ENCODE results near the gene SIAE.
A peak's percentile ranks its signal among the peaks of the same experiment; 100 is the strongest.
"Not testable (repeated sequence)": the region's sequence is repeated elsewhere in the genome, so short reads cannot be mapped to it uniquely, and the experiment has no call there.

SIAE gene

DNA sequence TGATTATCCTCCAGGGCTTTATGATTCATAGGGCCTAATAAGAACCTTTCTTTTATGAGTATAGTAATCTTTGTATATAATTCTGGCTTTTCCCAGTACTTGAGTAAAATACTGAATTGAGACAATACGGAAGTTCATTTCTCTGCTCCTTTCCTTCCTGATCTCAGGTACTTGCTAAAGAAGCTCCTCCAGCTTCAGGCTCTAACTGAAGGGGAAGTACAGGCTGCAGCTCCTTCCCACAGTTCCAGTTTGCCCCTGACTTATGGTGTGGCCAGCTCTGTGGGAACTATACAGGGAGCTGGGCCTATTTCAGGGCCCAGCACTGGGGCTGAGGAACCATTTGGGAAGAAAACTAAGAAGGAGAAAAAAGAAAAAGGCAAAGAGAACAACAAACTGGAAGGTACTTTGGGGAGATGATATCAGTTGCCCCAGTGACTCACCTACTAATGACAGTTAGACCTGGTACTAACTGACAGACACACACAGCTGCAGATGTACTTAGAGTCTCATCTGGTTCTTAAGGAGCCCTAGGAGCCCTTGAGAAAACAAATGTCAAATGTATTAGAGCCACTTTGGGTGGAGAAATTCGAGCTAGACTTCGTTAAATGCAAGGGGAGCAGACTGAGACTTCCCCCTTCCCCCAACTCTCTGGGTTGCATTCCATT lies 47.9 kb downstream of the SIAE start:
- no peak for DNase-seq (ENCODE audit: low read depth in 2 of 2)

DNA sequence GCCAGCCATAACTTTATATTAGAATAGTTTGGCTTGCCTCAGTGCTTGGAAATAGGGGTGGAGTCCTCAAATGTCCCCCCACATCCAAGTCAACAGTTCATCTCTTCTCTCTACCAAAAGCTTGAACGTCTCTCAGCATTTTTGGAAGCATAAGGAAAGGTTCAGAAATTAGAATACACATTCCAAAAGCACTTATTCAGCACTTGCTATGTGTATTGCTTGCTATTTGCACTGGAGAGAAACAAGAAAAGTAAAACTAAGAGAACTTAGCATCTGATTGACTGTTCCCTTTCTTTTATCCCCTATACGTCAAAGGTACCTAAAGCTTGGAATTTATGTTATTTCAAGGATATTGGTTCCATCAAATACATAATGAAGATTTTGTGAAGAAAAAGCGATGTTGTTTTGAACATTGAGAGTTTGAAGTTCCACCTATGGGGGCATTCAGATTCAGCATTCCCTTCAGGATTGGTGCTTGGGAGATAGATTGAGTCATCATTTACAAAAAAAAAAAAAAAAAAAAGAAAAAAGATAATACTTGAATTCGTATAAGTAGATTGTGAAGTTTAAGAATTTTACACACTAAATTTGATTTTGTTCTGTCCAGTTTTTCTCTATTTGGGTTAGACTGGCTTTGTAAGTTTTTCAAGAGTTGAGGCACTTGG lies 49.5 kb downstream of the SIAE start:
- no peak for DNase-seq (ENCODE audit: low read depth in 2 of 2)

DNA sequence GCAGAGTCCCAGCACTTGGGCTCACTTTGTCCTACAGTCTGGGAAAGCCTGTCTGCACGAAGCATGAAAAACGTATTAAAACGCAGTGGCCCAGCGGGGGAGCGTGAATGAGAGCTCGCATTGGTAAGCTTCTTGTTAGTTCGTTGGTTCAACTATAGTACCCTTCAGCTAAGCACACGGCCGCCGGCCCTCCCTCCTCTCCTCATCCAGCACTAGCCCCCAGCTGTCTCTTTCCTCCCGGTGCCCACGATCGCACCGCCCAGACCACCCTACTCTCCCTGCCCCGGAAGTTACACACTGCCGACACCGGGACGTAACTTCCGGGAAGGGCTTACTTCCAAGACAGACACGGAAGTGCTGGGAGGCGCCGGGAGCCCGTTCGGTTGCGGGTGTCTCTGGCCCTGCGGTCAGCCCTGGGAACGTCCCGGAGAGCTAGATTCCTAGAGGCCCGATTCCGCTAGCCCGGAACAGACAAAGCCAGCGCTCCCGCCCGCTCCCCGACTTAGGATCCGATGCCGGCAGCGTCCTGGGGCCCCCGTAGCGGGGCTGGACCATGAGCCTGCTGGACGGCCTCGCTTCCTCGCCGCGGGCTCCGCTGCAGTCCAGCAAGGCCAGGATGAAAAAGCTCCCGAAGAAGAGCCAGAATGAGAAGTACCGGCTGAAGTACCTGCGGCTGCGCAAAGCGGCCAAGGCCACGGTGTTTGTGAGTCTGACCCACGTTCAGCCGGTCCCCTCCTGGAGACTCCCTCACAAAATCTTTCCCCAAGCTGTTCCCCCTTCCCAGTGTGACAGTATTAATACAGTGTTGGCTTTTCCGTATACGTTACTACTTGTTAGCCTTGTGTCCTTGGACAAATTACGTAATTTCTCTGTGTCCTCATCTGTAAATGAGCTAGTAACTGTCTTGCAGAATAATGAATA lies 50.7 kb downstream of the SIAE start, which contains the start of gene TBRG1:
Gene TBRG1, plus strand, starts transcription at position 334 of the 921 bp plus-strand sequence. Its CDS starts 220 bp downstream, at position 554.
- DNase-seq (ENCODE audit: low read depth in 2 of 2): peak; percentile 70 to 75

DNA sequence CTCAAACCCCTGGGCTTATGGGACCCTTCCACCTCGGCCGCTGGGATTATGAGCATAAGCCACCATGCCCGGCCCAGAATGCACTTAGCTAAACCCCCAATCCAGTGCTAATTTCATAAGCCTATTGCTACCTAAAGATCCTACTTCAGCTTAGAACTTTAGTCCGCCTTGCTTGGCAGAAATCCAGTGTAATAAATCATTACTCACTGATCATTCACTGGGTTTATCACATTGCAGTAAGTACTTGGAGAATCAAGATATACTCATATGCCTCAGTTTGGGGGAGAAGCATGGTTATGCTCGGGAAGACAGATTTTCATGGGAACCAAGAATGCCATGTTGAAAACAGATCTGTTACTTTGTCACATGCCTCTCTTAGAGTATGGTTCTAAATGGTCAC lies 54.7 kb downstream of the SIAE start:
- no peak for DNase-seq (ENCODE audit: low read depth in 2 of 2)

DNA sequence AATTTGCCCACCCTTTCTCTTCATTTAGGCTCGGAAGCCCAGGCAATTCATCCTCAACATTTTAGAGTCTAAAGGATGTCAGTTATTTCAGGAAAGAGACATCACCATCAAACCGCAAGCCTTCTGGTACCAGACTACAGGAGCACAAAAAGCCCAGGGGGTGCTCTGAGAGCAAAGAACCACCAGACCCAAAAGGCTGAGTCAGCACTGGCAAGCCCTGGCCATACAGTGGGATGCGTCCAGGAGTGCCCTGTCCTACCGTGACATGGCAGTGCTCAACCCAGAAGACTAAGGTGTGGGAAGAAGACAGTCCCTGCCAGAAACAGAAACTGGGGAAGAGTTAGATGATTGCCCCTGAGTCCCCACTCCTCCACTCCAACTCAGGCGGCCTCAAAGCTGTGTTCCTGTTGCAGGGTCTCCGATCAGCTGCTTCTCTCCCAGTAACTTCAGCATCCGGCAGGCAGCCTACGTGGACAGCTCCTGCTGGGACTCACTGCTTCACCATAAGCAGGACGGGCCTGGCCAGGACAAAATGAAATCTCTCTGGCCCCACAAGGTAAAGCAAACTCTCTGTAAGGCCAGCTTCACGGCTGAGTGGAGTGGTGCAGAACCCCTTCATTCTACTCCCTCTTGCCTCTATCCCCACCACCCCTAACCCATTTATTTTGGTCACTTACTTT lies 60.8 kb downstream of the SIAE start:
- DNase-seq (ENCODE audit: low read depth in 2 of 2): no peak

- DNase-seq (ENCODE audit: low read depth in 2 of 2): no peak
Observed at GRCh38 chr11:124612045-124612444, 61.5 kb downstream of the SIAE start.

DNA sequence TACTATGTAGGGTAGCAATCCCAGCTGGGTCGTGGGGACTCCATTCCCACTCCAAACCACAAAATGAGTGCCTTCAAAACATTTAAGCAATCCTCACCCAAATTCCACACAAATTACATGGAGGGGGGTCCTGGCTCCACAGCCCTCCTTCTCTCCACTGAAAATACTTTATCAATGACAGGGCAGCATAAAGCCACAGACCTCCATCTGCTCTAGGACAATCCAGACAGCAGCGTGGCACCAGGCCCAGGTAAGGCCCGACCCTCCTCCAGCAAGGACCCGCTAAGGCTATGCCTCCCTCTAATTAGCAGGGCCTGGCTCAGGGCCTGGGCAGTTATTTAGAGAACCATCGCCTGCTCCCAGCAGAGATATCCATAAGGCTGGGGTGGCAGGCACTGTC lies 62.5 kb downstream of the SIAE start, which contains the start of gene PANX3:
Gene PANX3, plus strand, starts transcription at position 365 of the 400 bp plus-strand sequence. CDS start 129 bp downstream, outside the sequence.
- no peak for DNase-seq (ENCODE audit: low read depth in 2 of 2)

GRCh38 chr11:124610295-124610694 lies 63.2 kb downstream of the SIAE start:
- DNase-seq (ENCODE audit: low read depth in 2 of 2): no peak

DNA sequence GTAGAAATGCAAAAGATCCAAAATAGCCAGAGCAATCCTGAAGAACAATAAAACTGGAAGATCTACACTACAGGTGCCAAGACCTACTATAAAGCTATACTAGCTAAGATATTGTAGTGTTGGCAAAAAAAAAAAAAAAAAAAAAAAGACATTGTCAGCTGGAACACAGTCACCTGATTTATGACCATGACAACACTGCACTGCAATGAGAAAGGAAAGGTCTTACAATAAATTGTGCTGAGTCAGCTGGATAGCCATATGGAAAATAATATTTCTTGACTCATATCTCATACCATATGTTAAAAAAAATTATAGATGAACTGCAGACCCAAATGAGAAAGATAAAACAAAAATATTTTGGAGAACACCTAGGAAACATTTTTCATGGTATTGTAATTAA lies 65.4 kb downstream of the SIAE start:
- no peak for DNase-seq (ENCODE audit: low read depth in 2 of 2)

- no peak for DNase-seq (ENCODE audit: low read depth in 2 of 2)
Observed at GRCh38 chr11:124605719-124606118, 67.8 kb downstream of the SIAE start.

GRCh38 chr11:124602723-124603122 lies 70.8 kb downstream of the SIAE start:
- DNase-seq (ENCODE audit: low read depth in 2 of 2): not testable (repeated sequence)

- no peak for DNase-seq (ENCODE audit: low read depth in 2 of 2)
Observed at GRCh38 chr11:124602193-124602592, 71.3 kb downstream of the SIAE start.

DNA sequence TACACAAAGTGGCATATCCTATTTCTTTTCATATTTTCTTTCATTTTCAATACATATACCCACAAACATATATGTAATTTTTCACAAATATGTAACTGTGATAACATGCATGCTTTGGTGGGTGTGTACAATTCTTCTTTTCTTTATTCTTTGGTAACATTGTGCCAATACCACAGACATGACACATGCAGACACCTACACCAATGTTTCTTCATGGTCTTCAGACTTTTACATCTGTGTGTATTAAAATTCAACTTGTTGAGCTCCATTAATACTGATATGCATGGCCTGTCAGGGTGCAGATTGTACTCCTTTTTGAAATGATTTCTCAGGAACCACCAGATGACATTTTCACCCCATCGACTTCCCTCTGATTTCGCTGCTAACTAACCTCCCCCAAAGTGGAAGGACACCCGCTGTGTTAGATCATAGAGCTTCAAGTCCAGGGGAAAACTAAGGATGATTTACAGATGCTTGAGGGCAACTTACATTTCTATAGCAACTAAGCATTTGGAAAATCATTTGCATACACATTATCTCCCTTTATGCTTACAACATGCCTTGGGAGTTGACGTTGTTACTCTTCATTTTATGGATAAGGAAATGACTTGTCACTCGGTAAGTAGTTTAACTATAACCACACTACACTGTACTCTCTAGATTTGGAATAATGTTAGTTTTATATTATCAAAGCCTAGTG lies 72.8 kb downstream of the SIAE start:
- DNase-seq (ENCODE audit: low read depth in 2 of 2): no peak

DNA sequence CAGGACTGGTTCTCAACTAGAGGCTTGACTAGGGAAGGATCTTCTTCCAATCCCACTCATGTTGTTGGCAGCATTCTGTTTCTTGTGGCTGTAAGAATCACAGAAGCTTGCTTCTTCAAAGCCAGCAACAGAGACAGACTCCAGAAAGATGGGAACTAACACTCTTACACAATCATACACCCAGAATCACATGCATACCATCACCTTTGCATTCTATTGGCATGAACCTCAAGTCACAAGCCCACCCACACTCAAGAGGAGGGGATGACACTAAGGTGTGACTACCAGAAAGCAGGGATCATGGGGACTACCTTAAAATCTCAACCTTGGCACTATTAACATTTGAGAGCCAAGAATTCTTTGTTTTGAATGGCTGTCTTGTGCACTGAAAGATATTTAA lies 75.9 kb downstream of the SIAE start:
- DNase-seq (ENCODE audit: low read depth in 2 of 2): no peak

DNA sequence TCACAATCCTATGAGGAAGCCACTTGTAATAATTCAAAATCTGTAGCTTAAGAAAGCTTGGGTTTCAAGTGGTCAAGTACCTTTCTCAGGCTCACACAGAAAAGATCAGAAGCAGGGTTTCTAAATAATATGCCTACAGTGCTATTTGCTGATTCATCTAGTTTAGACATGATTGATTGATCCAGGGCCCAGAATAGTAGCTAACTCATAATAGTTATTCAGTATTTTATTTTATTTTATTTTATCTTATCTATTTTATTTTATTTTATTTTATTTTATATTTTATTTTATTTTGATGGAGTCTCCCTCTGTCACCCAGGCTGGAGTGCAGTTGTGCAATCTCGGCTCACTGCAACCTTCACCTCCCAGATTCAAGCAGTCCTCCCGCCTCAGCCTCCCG lies 78.2 kb downstream of the SIAE start:
- no peak for DNase-seq (ENCODE audit: low read depth in 2 of 2)

DNA sequence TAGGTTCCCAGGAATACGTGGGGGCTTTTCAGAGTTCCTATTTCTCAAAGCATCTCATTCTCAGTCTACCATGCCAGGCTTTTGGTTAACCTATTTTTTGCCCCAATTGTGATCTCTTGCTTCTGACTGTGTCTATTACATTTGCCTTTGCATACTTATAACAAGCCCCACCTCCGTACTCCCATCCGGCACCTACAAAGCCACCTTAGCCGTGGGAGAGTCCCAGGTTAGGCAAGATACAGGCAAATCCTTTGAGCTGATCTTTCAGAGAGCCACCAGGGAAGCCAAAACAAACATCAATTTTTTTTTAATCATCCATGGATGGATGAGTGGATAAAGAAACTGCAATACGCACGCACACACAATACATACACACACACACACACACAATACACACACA lies 80.9 kb downstream of the SIAE start:
- no peak for DNase-seq (ENCODE audit: low read depth in 2 of 2)

GRCh38 chr11:124591430-124591829 lies 82.1 kb downstream of the SIAE start:
- no peak for DNase-seq (ENCODE audit: low read depth in 2 of 2)

DNA sequence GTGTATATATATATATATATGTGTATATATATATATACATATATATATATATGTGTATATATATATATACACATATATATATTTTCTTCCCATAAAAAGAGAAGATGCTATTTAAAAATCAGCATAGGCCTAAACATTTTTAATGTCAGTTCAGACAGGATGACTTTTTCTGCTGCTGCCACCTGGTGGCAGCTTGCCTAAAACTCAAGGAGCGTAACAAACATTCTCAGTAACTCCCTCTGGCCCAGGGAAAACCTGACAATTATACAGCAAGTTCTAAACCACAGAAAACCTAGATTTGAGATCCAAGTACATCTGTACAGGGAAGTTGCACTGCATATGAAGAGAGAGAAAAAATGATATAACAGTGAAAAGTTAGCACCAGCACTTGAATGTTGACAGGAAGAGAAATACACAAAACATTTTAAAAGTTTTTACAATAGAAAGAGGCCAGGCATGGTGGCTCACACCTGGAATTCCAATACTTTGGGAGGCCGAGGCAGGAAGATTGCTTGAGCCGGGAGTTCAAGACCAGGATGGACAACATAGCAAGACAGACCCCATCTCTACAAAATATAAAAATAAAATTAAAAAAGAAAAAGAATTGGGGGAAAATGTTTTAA lies 87.2 kb downstream of the SIAE start:
- peak in 1 of 2 donors; percentile 19 for DNase-seq (ENCODE audit: low read depth in 2 of 2)

DNA sequence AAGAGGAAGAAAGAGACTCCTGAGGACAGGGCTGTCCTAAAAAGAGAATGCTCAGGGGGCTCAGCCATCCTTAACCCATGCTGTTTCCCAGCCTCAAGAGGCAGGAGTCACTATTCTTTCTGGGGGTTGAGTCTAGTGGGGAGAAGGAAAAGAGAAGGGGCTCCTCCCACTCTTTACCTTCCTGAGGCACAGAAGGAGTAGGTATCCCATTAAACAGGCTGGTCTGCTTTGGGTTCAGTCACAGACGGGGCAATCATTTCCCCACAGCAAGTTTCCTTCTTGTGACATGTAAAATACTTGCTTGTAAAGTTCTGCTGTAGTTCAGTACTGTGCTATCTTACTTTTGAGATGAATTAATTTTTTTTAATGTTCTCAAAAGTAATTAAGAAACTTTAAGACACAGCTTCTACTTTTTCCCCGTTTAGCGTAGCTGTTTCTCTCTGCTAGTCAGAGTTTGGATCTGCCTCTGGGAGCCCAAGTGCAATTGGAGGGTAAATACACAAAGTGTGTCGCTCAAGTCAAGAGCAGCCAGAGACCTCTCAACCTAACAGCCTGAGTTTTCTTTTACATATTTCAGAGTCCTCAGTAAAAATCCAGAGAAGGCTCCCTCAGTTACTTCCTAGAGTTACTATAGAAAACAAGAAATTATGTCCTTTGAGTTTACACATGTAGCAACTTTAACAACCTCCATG lies 88.7 kb downstream of the SIAE start:
- no peak for DNase-seq (ENCODE audit: low read depth in 2 of 2)

DNA sequence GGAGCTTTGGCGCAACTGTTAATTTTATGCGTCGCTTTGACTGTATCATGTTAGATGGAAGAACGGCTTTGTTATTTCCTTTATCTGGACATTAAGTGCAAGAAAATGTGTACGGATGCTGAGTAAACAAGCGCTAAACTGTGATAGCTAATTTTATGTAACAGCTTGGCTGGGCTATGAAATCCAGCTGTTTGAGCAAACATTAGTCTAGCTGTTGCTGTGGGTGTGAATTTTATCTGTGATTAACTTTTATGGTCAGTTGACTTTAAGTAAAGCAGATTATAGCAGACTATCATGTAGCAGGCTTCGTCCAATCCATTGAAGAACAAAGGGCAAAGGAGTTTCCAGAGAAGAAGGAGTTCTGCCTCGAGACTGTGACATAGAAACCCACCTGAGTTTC lies 89.8 kb downstream of the SIAE start:
- no peak for DNase-seq (ENCODE audit: low read depth in 2 of 2)

All from stimulated activated CD4-positive, alpha-beta T cell treated with anti-CD3 and anti-CD28 coated beads, Interleukin-15, amount 100 ng/mL, for 48 hours (primary cell).